GM10248 (cell line): ENCODE measurements around the gene BORCS6.

Experiments
- CTCF ChIA-PET: fragments of 300-600 bp; sonication (Branson Sonifier 250); formaldehyde crosslinking; extraction: SDS; loops from one replicate; lab custom pipeline; 2021; ENCODE audit warnings: antibody characterized with exemption; lab: Yijun Ruan, JAX
- POLR2A ChIA-PET: fragments of 350-650 bp; sonication (Branson Sonifier 250); formaldehyde crosslinking; extraction: SDS; loops from one replicate; lab custom pipeline; 2020; ENCODE audit warnings: antibody characterized with exemption; lab: Yijun Ruan, JAX
- DNase-seq: peaks from one replicate; pipeline ENCODE4 v3.0.0; 2012; ENCODE audit errors: extremely low spot score
- CTCF ChIP-seq: IDR thresholded peaks from 2 replicates; pipeline ENCODE4 v1.5.1; 2012; ENCODE audit warnings: mild to moderate bottlenecking, low read depth; ENCODE audit errors: extremely low read depth, missing control alignments, control extremely low read depth

BORCS6 gene

GRCh38 chr17:8186787-8187516, 3.0 kb downstream of the BORCS6 start:
- POLR2A ChIA-PET, result interaction anchor here (0.7 to 6.1 kb wide), 2 partner anchors 11 to 14 kb away, joined by 3 to 89 read pairs; no protein-coding TSS in a partner anchor
- DNase-seq, result peak; percentile 76
- peak; percentile 48 for TF ChIP-seq CTCF
- CTCF ChIA-PET, result interaction anchor here (0.6 to 4.3 kb wide), 14 partner anchors 11 to 558 kb away, joined by 3 to 30 read pairs (median 4); partner anchors contain the start of gene TMEM107

GRCh38 chr17:8186446-8186786, 3.6 kb downstream of the BORCS6 start:
- CTCF ChIA-PET, result interaction anchor here (1.0 to 4.3 kb wide), 8 partner anchors 10 to 93 kb away, joined by 3 to 30 read pairs (median 5); partner anchors contain the start of gene TMEM107
- POLR2A ChIA-PET, result interaction anchor here (6.1 kb wide), 1 partner anchor 14 kb away, joined by 89 read pairs; no protein-coding TSS in a partner anchor
- no peak for DNase-seq
- no peak for TF ChIP-seq CTCF

- DNase-seq, result peak; percentile 76
- ChIA-PET POLR2A (interaction anchor here (6.1 kb wide), 1 partner anchor 13 kb away, joined by 89 read pairs; no protein-coding TSS in a partner anchor), CTCF (interaction anchor here (1.0 to 2.7 kb wide), 8 partner anchors 10 to 93 kb away, joined by 3 to 11 read pairs (median 4); partner anchors contain the start of gene TMEM107)
- TF ChIP-seq CTCF, result no peak
Observed at GRCh38 chr17:8185582-8186445, 4.2 kb downstream of the BORCS6 start.

- CTCF ChIA-PET, result interaction anchor here (1.5 to 3.6 kb wide), 5 partner anchors 9 to 40 kb away, joined by 4 to 11 read pairs (median 7); no protein-coding TSS in a partner anchor
- DNase-seq, result no peak
- no peak for TF ChIP-seq CTCF
- POLR2A ChIA-PET, result interaction anchor here (0.6 to 0.9 kb wide), 2 partner anchors 20 kb away, joined by 3 to 7 read pairs; no protein-coding TSS in a partner anchor
Observed at GRCh38 chr17:8176998-8177731, 12.8 kb downstream of the BORCS6 start.

GRCh38 chr17:8176197-8176940, 13.6 kb downstream of the BORCS6 start, which contains the start of gene TMEM107:
TSS of gene TMEM107 (minus strand) at chr17:8176380. CDS start at chr17:8176286, 94 bp downstream.
- TF ChIP-seq CTCF, result peak; percentile 19
- DNase-seq, result peak; percentile 90
- ChIA-PET CTCF (interaction anchor here (1.5 to 3.6 kb wide), 5 partner anchors 10 to 39 kb away, joined by 4 to 11 read pairs (median 7); no protein-coding TSS in a partner anchor), POLR2A (interaction anchor here (0.9 kb wide), 1 partner anchor 20 kb away, joined by 3 read pairs; no protein-coding TSS in a partner anchor)
